SU-DHL-6 (cell line): ENCODE measurements around the gene XYLB.

Source experiments
- H2AFZ ChIP-seq: fragments of 200-600 bp; sonication (generic); 2 replicates; pipeline ENCODE4 v1.6.1; 2014; ENCODE audit warnings: low read depth, mild to moderate bottlenecking, moderate library complexity, mixed read lengths, antibody characterized with exemption, low read length; ENCODE audit not compliant: severe bottlenecking
- H3F3A ChIP-seq: fragments of 200-600 bp; shearing (Covaris generic); 2 replicates; pipeline ENCODE4 v1.6.0; 2016; ENCODE audit warnings: antibody characterized with exemption, mild to moderate bottlenecking; ENCODE audit not compliant: insufficient read depth
- H3K27ac ChIP-seq: fragments of 200-600 bp; sonication (generic); 2 replicates; pipeline ENCODE4 v1.5.1; 2016; ENCODE audit warnings: low read depth, mild to moderate bottlenecking, low read length, moderate library complexity, mixed read lengths
- H3K27me3 ChIP-seq: fragments of 200-600 bp; sonication (generic), shearing (Covaris generic); 2 replicates; pipeline ENCODE4 v1.6.0; 2014; ENCODE audit warnings: mild to moderate bottlenecking, low read length
- H3K36me3 ChIP-seq: fragments of 200-600 bp; sonication (generic); 2 replicates; pipeline ENCODE4 v1.6.1; 2014; ENCODE audit warnings: mild to moderate bottlenecking, low read length, mixed read lengths
- H3K4me2 ChIP-seq: fragments of 300-600, 200-600 bp; shearing (Covaris generic), sonication (generic); 2 replicates; pipeline ENCODE4 v1.6.0; 2014; ENCODE audit warnings: low read length, low read depth, mild to moderate bottlenecking; ENCODE audit not compliant: poor library complexity, severe bottlenecking
- H3K4me3 ChIP-seq: fragments of 200-600 bp; sonication (generic); 2 replicates; pipeline ENCODE4 v1.5.1; 2014; ENCODE audit warnings: antibody characterized with exemption, low read length, mild to moderate bottlenecking, mixed read lengths; ENCODE audit not compliant: insufficient read depth, poor library complexity, severe bottlenecking
- H3K79me2 ChIP-seq: fragments of 200-600 bp; sonication (generic); 2 replicates; pipeline ENCODE4 v1.6.1; 2014; ENCODE audit warnings: mild to moderate bottlenecking, low read length, moderate library complexity; ENCODE audit not compliant: insufficient read depth
- H3K9ac ChIP-seq: fragments of 200-600 bp; sonication (generic); 2 replicates; pipeline ENCODE4 v1.7.0; 2014; ENCODE audit warnings: mild to moderate bottlenecking, low read length
- H3K9me2 ChIP-seq: fragments of 200-600 bp; sonication (generic); replicated peaks from 2 replicates; pipeline ENCODE4 v1.6.1; 2014; ENCODE audit warnings: low read length; ENCODE audit not compliant: insufficient read depth
- H3K9me3 ChIP-seq: fragments of 200-600 bp; sonication (generic); 2 replicates; pipeline ENCODE4 v1.6.1; 2014; ENCODE audit warnings: low read length, mixed read lengths; ENCODE audit not compliant: insufficient read depth
- H4K20me1 ChIP-seq: fragments of 200-600 bp; sonication (generic); 2 replicates; pipeline ENCODE4 v1.6.1; 2014; ENCODE audit warnings: low read depth, mild to moderate bottlenecking, antibody characterized with exemption, low read length, moderate library complexity, mixed read lengths
- EZH2phosphoT487 ChIP-seq: fragments of 200-600 bp; sonication (generic), shearing (Covaris generic); conservative IDR thresholded peaks from 2 replicates; pipeline ENCODE4 v1.6.1; 2018; ENCODE audit warnings: mild to moderate bottlenecking, antibody characterized with exemption, low read length, moderate library complexity, mixed read lengths
- TF ChIP-seq, protein P1 (sequence below): fragments of 200-600 bp; sonication (generic); IDR thresholded peaks from one replicate; pipeline ENCODE4 v1.5.1; 2017; ENCODE audit warnings: antibody characterized with exemption, mild to moderate bottlenecking, low read length, moderate library complexity; ENCODE audit not compliant: insufficient read depth, poor library complexity, severe bottlenecking

XYLB gene

DNA sequence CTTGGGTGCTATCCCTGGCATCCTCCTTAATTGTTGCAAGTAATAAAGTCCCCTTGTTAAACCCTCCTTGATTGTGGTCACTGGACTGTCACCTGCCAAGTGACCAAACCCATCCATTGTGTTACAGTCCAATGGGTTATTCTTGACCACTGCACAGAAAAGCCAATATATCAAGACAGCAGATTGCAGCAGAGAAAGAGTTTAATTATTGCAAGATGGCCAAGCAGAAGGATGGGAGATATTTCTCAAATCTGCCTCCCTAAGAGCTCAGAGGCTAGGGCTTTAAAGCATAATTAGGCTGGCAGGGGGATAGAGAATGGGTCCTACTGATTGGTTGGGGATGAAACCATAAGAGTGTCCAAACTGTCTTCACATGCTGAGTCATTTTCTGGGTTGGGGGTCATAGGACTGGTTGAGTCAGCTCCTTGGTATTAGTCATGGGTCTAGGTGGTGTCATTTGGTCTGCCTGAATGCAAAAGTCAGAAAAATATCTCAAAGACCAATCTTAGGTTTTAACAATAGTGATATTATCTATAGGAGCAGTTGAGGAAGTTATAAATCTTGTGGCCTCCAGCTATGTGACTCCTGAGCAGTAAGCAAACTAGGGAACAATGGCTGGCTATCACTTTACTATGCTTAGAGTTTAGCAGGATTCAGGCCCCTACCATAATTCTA is 19.1 kb upstream of the XYLB start:
- H2AFZ ChIP-seq = no peak overlapping the region
- no peak overlapping the region for H3K4me3 ChIP-seq
- H3K9me2 ChIP-seq = no peaks in the 10 kb centered on the region
- H3K27me3 ChIP-seq = no peaks in the 10 kb centered on the region
- no peak overlapping the region for H3K27ac ChIP-seq
- H3K9ac ChIP-seq = no peak overlapping the region
- H3K4me2 ChIP-seq = no peak overlapping the region
- no peaks in the 10 kb centered on the region for H3K79me2 ChIP-seq
- H3K36me3 ChIP-seq = no peaks in the 10 kb centered on the region
- TF ChIP-seq, protein P1, sequence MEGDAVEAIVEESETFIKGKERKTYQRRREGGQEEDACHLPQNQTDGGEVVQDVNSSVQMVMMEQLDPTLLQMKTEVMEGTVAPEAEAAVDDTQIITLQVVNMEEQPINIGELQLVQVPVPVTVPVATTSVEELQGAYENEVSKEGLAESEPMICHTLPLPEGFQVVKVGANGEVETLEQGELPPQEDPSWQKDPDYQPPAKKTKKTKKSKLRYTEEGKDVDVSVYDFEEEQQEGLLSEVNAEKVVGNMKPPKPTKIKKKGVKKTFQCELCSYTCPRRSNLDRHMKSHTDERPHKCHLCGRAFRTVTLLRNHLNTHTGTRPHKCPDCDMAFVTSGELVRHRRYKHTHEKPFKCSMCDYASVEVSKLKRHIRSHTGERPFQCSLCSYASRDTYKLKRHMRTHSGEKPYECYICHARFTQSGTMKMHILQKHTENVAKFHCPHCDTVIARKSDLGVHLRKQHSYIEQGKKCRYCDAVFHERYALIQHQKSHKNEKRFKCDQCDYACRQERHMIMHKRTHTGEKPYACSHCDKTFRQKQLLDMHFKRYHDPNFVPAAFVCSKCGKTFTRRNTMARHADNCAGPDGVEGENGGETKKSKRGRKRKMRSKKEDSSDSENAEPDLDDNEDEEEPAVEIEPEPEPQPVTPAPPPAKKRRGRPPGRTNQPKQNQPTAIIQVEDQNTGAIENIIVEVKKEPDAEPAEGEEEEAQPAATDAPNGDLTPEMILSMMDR = no peak
- no peak for TF ChIP-seq EZH2phosphoT487
- no peaks in the 10 kb centered on the region for H4K20me1 ChIP-seq
- H3K9me3 ChIP-seq = no peaks in the 10 kb centered on the region
- H3F3A ChIP-seq = no peaks in the 10 kb centered on the region

DNA sequence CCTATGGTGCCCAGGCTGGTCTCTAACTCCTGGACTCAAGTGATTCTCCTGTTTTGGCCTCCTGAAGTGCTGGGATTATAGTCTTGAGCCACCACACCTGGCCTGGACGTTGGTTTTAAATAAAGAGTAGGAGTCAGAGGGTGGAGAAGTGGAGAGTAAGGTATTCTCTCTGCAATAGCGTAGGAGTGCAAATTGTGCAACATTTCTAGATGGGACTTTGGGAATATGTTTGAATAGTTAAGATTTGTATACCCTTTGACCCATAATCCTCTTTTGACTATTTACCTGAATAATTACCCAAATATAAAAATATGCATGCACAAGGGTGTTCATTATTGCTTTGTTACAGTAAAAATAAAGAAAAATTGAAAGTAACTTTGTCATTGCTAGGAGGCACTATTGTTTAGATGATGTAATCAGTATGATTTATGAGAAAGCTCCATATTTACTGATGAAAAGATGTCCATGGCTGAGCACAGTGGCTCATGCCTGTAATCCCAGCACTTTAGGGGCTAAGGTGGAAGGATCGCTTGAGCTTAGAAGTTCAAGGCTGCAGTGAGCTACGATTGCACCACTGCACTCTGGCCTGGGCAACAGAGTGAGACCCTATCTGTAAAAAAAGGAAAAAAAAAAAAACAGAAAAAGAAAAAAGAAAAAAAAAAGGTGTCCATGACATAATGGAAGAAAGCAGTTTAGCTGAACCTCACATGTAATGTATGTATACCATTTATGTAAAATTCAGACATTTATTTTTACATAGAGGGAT is 15.1 kb upstream of the XYLB start:
- Histone ChIP-seq H3K9me2 (no peaks in the 10 kb centered on the region), H3K79me2 (no peaks in the 10 kb centered on the region), H4K20me1 (no peaks in the 10 kb centered on the region), H2AFZ (no peak overlapping the region), H3K4me2 (no peak overlapping the region), H3K36me3 (no peaks in the 10 kb centered on the region), H3K27ac (no peak overlapping the region), H3K27me3 (no peaks in the 10 kb centered on the region), H3K9me3 (no peaks in the 10 kb centered on the region), H3F3A (no peaks in the 10 kb centered on the region), H3K9ac (no peak overlapping the region), H3K4me3 (no peak overlapping the region)
- TF ChIP-seq, protein P1 = no peak

DNA sequence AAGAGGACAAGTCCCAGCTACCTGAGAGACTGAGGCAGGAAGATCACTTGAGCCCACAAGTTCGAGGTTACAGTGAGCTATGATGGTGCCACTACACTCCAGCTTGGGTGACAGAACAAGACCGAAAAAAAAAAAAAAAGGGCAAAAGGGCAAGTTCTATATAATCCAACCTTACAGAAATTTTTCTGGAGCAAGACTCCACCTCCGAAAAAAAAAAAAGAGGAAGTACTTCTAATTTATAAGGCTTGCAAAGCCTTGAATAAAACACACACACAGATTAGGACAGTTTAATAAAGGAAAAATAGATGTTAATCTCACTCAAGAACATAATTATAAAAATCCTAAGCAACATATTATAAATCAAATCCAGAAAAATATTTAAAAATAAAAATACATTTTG is 14.4 kb upstream of the XYLB start:
- H2AFZ ChIP-seq = no peak overlapping the region
- no peak overlapping the region for H3K9ac ChIP-seq
- TF ChIP-seq EZH2phosphoT487 = no peak
- TF ChIP-seq, protein P1 = no peak
- H3K27me3 ChIP-seq = no peaks in the 10 kb centered on the region
- no peak overlapping the region for H3K27ac ChIP-seq
- no peaks in the 10 kb centered on the region for H4K20me1 ChIP-seq
- no peaks in the 10 kb centered on the region for H3K9me3 ChIP-seq
- no peak overlapping the region for H3K4me2 ChIP-seq
- no peaks in the 10 kb centered on the region for H3K79me2 ChIP-seq
- no peak overlapping the region for H3K4me3 ChIP-seq
- H3K36me3 ChIP-seq = no peaks in the 10 kb centered on the region
- H3F3A ChIP-seq = no peaks in the 10 kb centered on the region
- H3K9me2 ChIP-seq = no peaks in the 10 kb centered on the region
